GM21423 (cell line): ENCODE measurements around the gene UBE2V1.
"Not testable (repeated sequence)": the region's sequence is repeated elsewhere in the genome, so short reads cannot be mapped to it uniquely, and the experiment has no call there.

ENCODE experiments used
- ATAC-seq: cut with Tn5 transposase; IDR thresholded peaks from one replicate; pipeline ENCODE4 v1.9.1; 2021; ENCODE audit warnings: mild to moderate bottlenecking, moderate library complexity; ENCODE audit not compliant: unreplicated experiment

Gene UBE2V1

DNA sequence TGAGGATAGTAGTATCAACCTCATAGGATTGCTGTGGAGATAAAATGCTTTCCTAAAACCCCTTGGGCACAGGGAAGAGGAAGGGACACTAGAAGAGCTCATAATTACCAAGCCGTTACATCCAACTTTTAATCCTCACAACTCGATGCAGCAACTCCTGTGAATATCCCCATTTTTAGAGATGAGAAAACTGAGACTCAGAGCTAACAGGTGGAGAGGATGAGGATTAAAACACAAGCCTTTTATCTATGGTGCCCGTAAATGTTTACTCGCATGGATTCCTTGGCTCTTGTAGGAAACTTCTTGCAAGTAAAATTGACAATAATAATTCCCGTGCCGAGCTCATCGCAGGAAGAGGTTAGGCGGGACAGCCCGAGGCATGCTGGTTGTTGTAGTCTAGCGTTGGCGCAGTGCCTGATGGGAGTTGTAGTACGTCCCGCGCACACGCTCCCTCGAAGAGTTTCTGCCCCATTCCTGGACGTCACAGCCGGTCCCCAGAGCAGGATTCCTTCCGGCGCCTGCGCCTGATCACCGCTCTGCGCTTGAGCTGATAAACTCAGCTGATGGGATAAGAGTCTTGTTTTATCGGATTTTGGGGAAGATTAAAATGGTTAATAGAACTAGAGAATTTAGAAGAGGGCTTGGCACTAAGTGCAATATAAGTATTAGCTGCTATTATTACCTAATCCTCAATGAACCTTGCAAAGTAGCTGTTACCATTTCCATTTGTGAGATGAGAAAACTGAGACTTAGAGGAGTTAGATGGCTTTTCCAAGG is 2.8 kb upstream of the UBE2V1 start:
- peak; percentile 77 for ATAC-seq

DNA sequence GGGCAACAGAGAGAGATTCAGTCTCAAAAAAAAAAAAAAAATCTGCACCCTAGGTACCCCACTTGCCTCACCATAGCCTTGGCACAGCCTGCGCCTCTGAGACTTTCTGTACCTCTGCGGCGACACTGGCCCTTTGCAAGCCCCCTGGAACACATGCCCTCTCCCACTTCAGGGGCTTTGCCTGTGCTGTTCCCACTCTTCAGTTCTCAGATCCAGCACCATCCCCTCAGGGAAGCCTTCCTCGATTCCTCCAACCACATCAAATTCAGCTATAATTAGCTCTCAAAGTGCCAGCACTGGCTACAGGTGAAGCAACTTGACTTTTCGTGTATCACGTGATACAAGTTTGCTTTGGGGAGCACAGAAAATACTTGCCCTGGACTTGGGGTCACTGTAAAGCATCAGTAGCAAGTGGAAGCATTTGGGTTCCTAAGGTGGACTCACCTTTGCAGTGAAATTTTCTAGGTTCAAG is 2.1 kb upstream of the UBE2V1 start:
- ATAC-seq = no peak

DNA sequence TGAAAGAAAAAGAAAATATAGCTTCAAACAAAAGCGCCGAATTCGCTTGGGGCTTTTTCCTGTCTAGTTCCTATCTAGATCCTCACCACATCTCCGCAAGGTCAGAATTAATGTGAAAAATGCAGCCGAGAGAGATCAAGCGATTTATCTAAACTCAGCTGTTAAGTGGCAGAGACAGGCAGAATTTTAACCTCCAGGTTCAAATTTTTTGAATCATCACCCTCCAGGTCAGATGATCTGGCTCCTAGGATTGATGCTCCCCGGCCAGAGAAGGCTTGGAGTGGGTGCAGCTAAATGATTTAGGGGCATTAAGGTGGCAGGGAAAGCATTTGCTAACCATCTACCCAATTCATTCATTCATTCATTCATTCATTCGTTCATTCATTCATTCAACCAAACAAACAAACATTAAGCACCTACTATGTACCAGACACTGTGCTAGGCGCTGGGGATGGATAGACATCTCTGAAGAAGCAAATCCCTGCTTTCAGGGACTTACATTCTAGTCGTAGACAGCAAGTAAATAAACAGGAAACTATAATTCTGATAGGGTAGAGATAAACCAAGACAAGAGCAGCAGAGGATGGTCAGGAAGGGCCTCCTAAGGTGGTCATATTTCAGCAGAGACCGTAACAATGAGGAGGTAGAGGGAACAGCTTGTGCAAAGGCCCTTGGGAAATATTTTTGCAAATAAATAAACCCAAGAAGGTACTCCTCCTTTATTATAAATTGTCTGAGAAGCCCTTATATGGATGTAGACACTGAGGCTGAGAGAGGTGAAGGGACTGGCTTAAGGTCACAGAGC is 672 bp upstream of the UBE2V1 start:
- ATAC-seq = no peak

DNA sequence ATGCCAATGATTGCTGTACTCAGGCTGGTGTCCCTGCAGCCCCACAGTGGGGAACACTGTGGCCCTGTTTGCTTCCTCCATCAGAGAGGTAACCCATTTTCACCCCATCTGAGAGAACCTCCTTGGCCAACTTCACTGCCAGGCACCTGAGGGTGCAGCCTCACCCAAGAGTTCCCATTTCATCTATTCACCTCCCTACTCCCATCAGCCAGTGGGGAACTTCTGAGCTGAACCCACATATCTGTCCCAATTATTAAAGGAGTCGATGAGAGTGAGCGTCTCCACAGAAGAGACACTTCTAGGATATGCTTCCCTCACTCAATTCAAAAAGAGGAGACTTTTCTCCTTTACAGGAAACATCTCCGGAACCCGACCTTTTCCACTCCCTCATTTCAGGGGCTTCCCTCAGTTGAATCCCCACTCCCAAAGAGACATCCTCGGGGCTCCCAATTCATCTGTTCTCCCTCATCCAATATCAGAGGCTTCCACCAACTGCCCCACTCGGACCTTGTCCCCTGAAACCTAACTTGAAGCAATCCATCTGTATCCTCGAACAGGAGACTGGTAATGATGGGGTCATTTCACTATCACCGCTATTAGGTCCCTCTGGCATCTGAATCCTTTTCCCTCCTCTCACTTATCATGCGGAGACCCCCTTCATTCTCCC is 988 bp downstream of the UBE2V1 start:
- no peak for ATAC-seq

DNA sequence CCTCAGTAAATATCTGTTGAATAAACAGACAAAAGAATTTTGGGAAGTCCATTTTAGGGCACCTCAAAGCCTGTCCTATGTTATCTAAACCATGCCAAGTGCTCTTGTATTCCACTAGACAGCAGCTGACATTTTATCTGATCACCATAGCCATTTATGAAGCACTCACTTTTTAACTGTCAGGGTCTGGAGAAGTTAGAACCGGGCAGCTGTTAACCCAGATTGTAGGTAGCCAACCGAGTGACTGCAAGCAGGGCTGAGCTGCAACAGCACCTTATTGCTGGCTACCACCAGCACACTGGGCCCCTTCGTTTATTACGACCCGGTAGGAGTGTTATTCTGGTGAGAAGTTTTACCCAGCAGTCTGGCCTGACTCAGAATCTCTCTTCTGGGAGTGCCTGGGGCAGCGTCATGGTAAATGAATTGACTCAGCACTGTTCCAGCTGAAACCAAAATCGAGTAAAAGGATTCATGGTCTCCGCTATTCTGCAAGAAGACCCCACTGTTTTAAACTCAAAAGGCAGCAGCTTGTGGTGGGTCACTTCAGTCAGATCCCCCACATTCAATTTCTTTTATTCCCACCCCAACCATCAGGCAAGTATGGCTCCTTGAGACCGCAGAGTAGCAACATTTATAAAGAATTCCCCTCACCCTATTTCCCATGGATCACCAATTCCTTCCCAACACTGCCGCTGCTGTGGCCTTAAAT is 1.7 kb downstream of the UBE2V1 start:
- ATAC-seq = no peak

DNA sequence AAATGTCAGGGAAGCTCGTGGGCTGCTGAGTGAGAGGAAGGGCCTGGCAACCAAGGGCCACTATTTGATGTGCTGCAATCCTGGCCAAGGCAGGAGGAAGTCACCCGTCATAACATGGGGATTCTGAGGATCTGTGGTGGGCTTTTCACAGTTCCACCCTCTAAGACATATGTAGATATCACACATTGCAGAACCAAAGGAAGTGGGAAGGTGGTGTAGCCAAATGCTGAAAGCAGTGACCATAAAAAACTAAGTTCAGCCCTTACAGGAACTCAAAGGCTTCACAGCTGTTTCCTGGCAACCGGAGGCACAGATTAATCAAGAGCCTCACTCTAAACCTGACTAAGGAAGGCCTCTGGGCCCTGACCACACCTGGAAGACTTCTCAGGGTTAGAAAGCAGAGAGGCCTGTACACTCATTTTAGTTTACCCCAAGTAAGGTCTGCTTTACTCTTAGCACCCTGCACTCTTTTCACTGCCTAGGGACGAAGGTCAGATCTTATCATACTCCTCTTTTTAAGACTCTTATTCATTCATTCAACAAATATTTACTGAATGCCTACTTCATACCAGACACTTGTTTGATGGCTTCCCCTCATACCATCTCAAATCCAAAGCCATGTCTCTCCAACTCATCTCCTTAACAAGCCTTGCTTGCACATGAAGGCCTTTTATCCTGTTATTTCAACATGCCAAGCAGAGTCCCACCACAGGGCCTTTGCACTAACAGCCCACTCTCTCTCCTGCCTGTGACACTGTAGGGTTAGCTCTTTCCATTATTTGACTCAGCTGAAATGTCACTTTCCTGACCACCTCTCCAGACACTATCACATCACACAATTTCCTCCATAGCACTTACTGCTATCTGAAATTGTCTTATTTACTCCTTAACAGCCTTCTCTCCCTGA is 2.6 kb downstream of the UBE2V1 start:
- peak; percentile 48 for ATAC-seq

DNA sequence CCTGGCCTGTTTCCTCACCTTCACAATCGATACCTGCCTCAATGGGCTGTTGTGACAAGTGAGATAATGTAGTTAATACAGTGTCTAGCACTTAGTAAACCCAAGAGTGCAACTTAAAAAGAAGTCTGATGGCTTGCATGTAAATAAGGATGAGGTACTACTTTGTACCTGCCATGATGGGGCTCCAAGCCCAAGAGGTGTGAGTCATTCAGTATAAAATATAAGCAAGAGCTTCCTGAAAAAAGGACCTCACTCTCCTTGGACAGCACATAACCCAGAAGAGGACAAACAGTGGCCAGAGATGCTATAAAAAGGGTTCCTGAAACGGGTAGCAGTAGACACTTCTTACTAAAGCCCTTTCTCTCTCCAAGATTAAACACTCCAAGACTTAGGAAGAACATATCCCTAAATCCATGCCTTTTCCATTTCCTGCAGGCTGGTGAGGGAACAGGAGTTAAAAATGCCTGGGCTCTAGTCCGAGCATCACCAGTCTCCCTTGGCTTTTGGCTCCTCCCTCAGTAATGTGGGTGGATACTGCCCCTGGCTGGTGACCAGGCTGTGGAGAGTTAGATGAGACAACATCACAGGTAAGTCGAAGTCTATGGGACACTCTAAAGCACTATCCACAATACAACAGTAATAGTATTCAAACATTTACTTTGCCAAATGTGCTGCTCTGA is 4.3 kb downstream of the UBE2V1 start:
- no peak for ATAC-seq

DNA sequence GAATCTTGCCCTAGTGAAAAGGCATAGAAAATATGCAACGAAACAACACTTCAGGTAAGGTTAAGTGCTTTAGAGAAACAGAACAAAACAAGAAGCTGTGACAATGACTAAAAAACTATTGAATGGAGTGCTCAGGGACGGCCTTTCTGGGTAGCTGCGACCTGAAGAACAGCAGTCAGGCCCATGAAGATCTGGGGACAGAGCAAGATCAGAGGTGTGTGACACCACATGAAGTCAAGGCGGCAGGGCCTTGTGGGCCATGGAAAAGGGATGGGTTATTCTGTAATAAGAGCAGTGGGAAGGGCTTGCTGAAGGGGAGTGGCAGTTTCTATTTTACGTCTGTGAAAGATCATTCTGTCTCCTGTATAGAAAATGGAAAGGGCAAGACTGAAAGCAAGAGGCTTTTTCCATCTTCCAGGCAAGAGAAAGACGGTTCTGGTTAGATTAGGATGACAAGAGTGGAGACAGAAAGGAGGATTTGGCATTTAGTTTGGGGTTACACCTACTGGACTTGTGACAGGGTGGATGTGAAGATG is 5.1 kb downstream of the UBE2V1 start:
- no peak for ATAC-seq

DNA sequence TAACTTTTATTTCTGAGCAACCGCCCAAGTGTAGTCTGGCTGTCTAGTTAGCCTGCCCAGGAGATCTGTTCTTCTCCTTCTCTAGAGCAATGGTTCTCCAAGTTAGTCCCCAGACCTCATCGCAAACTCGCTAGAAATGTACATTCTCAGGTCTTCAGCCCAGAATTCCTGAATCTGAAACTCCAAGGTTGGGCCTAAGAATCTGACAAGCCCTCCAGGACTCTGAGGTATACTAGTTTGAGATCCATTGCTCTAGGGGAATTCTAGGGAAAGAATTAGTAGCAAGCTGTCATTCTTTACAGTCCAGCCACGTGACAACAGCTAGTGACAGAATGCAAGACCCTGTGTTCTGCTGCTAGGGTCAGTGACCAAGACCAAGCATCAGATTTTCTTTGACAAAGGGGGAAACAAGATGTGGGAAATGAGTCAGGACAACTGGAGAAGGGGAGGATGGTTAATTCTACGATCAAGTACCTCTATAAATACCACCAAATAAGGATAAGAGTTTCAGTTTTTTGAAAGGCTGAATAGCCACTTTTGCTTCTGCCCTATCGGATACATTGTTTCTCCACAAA is 5.8 kb downstream of the UBE2V1 start:
- no peak for ATAC-seq

DNA sequence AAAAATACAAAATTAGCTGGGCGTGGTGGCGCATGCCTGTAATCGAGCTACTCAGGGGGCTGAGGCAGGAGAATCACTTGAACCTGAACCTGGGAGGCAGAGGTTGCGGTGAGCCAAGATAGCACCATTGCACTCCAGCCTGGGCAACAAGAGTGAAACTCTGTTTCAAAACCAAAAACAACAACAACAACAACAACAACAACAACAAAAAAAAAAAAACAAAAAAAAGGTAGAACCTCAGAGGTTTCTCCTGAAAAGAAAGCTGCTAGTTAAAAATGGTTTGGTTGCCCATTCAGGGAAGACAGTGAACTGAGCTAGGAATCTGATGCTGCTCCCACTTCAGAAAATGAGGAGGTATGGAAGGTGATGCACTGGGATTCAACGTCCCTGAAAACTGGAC is 6.3 kb downstream of the UBE2V1 start:
- ATAC-seq = not testable (repeated sequence)

DNA sequence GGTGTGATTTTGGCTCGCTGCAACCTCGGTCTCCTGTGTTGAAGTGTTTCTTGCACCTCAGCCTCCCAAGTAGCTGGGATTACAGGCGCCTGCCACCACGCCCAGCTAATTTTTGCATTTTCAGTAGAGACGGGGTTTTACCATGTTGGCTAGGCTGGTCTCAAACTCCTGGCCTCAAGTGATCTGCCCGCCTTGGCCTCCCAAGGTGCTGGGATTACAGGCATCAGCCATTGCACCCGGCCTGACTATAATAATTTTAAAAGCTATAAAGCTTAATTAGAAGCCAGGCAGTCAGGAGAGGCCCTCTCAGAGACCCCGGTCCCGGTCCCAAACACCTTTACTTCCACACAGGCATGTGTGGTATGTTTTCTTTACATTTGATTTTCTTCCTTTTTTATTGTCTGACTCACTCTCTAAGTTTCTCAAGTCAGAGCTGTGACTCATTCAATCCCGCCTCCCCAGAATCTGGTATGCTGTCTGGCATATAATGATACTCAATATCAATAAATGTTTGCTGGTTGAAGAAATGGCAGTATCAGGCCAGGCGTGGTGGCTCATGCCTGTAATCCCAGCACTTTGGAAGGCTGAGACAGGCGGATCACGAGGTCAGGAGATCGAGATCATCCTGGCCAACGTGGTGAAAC is 9.4 kb downstream of the UBE2V1 start:
- ATAC-seq = not testable (repeated sequence)

DNA sequence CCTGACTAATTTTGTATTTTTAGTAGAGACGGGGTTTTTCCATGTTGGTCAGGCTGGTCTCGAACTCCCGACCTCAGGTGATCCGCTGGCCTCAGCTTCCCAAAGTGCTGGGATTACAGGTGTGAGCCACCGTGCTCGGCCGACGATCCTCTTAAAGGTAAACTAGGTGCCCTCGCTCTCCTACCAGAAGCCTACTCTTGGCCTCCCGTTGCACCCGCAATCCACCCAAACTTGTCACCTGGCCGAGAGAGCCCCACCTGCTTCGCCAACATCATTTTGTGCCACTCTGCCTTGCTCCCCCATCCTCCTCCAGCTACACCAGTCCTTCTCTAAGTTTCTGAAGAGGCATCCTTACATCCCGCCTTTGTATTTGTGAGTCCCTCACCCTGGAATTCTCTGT is 10.4 kb downstream of the UBE2V1 start:
- not testable (repeated sequence) for ATAC-seq

DNA sequence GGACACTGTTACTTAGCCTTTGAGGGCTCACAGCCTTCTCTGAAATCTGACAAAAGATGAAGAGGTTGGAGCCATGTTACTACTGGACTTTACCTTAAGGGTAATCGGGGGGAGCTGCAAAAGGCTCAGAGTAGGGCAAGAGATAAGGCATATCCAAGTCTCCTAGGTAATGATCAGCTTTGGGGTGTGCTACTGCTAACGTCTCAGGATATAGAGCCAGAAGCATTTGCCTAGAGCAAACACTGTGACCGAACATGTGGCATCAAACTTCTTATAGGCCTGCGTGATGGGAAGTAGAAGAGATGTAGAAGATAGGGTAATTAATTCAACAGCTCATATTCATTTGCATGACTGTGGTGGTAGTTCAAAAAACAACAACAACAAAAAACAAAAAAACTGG is 11.1 kb downstream of the UBE2V1 start:
- ATAC-seq = no peak

DNA sequence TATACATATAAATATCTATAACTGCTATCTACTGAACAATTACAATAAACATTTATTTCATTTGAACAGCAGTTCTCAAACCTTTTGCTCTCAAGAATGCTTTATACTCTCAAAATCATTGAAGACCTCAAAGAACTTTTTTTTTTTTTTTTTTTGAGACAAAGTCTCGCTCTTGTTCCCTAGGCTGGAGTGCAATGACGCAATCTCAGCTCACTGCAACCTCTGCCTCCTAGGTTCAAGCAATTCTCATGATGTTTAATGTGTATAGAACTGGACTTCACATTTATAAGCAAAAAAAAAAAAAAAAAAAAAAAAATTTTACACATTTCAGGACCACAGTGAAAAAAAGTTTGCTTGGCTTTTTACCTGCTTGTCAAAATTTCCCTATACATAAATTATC is 11.7 kb downstream of the UBE2V1 start:
- ATAC-seq = no peak

DNA sequence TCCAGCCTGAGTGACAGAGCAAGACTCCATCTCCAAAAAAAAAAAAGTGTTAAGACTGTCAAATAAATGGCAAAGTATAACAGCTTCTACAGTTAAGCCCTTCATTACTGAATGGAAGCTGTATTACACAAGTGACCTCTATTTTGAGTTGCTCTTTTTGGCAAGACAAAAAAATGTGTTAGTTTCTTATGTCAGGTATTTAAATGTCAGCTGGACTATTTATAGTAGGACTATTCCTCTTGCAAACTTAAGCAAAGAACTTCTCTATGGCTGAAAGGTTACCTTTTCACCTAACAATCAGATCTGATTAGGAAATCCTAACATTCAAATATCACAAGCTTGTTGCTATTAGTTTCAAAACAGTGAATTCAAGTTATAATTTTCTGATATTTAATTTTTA is 12.4 kb downstream of the UBE2V1 start:
- no peak for ATAC-seq

DNA sequence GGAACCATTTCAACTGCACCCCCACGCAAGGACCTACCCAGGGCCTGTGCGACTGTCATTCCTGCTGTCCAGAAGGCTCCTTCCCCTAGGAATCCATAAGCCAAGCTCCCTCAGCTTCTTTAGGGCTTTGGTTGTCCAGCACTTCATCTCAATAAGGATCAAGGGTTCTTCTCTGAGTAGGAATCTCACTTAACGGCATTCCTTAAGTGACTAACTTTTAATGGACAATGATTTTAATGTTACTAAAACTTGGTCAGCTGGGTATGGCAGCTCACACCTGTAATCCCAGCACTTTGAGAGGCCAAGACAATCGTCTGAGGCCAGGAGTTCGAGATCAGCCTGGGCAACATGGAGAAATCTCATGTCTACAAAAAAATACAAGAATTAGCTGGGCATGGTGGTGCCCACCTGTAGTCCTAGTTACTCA is 13.4 kb downstream of the UBE2V1 start:
- ATAC-seq = no peak

DNA sequence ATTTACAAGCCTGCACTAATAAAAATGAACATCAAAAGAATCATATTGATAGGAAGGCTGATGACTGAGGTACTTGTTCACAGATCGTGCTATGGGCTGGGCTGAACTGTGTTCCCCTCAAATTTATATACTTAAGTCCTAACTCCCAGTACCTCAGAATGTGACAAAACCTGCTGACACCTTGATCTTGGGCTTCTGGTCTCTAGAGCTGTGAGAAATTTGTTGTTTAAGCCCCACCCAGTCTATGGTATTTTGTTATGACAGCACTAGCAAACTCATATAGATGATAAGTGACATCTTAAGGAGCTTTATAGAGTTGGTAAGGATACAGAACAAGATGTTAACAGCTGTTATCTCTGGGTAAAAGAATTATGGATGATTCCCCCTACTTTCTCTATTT is 13.8 kb downstream of the UBE2V1 start:
- ATAC-seq = no peak

DNA sequence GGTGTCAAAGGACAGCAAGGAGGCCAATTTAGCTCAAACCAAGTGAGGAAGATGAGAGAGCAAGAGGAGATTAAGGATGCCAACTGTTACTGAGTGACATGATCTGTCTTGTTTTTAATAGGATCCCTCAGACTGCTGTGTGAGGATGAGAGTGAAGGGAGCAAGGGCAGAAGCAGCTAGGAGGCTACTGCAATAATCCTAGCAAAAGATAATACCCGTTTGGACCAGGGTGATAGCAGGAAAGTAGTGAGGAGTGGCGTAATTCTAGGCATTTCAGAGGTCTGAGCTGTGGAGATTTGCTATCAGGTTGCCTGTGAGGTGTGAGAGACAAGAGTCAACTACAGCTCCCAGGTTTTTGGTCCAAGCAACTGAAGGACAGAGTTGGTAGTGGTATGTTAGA is 14.7 kb downstream of the UBE2V1 start:
- no peak for ATAC-seq
